GM21526 (cell line): Measurements from ENCODE around the gene PAGR1.

Source experiments
- ATAC-seq: cut with Tn5 transposase; IDR thresholded peaks from one replicate; pipeline ENCODE4 v1.9.1; 2021; ENCODE audit warnings: moderate library complexity; ENCODE audit not compliant: unreplicated experiment, low FRiP score

PAGR1 gene

DNA sequence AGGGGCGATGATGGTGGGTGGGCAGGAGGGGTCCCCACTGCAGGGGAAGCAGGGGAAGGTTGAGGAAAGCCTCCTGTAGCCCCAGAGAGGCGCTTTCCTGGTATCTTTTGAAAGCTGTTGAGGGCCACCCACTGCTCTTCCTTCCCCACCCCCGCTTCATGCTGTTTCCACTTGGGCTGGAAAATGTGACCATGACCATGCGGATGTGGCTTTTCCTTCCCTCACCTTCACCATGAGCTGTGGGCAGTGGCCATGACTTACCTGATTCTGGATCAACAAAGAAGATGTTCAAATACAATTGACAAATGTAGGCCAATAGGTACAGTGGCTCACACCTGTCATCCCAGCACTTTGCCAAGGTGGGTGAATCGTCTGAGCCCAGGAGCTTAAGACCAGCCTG, 18.1 kb downstream of the PAGR1 start:
- ATAC-seq, result no peak

DNA sequence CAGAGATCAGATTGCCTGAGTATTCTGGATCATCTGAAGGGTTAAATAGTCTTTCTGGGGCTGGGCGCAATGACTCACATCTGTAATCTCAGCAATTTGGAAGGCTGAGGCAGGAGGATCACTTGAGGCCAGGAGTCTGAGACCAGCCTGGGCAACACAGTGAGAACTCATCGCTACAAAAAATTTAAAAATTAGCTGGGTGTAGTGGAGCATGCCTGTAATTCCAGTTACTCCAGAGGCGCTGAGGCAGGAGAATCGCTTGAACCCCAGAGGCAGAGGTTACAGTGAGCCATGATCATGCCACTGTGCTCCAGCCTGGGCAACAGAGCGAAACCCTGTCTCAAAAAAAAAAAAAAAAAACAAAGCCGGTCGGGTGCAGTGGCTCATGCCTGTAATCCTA, 20.0 kb downstream of the PAGR1 start:
- ATAC-seq, result no peak

DNA sequence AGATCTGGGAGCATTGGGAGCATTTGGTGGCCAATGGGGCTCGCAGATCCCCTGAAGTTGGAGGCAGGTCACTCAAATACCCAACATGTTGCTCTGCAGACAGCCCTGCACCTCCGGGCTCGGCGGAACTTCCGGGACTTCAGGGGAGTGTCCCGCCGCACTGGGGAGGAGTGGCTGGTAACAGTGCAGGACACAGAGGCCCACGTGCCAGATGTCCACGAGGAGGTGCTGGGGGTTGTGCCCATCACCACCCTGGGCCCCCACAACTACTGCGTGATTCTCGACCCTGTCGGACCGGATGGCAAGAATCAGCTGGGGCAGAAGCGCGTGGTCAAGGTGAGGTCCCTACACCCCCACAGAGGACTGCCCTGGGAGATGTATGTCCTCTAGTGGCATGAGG, 20.7 kb downstream of the PAGR1 start:
- no peak for ATAC-seq

DNA sequence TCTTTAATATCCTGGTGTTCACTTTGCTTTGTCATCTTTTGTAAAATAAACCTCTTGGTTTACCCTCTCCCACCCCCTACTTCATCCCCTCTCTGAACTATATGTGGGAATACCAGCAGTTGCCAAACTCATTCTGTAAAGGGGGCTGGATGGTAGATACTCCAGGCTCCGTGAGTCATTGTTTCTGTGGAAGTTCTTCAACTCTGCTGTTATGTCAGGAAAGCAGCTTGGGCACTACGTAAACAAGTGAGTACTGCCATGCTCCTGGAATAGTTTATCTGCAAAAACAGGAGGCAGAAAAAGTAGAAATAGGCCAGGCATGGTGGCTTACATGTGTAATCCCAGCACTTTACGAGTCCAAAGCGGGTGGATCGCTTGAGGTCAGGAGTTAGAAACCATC, 21.9 kb downstream of the PAGR1 start:
- ATAC-seq, result no peak

DNA sequence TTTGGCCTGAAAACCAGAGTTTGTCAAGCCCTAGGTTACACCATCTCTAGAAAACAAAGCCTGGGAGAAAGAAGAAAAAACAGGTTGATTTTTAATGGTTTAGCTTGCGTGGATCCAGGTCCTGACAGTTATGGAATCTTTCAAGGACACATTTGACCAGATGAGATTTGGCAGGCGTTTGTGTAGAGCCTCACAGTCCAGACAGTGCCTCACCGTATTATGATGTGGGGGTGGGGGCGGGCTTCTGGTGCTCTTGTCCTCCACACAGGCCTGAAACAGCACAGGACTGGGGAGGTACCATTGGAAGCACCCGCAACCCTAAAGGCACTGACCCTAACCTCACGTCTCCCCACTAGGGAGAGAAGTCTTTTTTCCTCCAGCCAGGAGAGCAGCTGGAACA, 23.9 kb downstream of the PAGR1 start:
- no peak for ATAC-seq

DNA sequence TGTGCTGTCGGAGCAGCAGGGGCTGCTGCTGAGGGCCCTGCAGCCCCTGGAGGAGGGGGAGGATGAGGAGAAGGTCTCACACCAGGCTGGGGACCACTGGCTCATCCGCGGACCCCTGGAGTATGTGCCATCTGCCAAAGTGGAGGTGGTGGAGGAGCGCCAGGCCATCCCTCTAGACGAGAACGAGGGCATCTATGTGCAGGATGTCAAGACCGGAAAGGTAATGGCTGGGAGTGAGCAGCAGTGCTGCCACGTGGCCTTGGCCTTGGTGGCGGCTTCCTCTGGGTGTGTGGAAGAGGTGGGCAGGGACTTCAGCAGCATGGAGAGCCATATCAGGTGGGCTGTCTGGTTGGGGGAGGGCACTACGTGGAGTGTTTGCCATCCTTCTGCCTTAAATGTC, 24.3 kb downstream of the PAGR1 start:
- no peak for ATAC-seq

DNA sequence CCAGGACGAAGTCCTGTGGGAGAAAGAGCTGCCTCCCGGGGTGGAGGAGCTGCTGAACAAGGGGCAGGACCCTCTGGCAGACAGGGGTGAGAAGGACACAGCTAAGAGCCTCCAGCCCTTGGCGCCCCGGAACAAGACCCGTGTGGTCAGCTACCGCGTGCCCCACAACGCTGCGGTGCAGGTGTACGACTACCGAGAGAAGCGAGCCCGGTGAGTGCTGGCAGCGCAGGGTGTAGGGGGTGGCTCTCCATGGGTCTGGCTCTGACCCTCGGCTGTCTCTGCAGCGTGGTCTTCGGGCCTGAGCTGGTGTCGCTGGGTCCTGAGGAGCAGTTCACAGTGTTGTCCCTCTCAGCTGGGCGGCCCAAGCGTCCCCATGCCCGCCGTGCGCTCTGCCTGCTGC, 25.7 kb downstream of the PAGR1 start:
- ATAC-seq, result no peak

DNA sequence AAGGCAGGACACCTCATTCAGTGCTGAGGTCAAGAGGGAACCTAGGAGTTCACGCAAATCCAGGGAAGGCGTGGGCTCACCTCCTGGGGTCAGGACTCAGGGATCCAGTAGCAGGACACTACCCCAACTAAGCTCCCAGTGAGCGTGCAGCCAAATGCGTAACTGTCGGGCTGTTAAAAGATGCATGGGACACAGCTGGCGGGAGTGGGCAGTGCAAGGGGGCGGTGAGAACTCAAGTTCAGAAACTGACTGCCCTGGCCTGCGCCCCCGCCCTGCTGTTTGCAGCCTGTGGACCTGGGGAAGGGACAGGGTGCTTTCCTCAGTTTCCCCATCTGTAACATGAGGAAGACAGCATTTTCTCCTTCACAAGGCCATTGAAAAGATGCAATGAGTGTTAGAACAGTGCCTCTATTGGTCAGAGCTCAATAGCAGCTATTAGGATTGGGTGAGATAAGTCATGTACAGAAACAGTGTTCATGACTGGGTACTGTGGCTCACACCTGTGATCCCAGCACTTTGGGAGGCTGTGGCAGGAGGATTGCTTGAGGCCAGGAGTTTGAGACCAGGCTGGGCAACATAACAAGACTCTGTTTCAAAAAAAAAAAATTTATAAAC, 26.9 kb downstream of the PAGR1 start:
- no peak for ATAC-seq

DNA sequence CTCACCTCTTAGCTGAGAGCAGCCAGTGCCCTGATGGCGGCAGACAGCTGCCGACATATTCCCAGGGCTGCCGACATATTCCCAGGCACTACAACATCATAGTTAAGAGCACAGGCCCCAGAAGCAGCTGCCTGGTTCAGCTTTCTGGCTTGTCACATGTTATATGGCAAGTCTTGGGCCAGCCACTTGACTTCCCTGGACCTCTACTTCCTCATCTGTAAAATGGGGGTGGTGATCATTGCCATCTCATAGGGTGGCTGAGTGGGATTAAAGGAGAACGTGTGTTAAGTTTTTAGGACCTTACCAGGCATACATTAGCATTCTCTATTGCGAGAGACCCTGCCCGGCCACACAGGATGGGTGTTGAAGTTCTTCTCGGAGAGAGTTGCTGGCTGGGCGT, 28.0 kb downstream of the PAGR1 start:
- no peak for ATAC-seq

DNA sequence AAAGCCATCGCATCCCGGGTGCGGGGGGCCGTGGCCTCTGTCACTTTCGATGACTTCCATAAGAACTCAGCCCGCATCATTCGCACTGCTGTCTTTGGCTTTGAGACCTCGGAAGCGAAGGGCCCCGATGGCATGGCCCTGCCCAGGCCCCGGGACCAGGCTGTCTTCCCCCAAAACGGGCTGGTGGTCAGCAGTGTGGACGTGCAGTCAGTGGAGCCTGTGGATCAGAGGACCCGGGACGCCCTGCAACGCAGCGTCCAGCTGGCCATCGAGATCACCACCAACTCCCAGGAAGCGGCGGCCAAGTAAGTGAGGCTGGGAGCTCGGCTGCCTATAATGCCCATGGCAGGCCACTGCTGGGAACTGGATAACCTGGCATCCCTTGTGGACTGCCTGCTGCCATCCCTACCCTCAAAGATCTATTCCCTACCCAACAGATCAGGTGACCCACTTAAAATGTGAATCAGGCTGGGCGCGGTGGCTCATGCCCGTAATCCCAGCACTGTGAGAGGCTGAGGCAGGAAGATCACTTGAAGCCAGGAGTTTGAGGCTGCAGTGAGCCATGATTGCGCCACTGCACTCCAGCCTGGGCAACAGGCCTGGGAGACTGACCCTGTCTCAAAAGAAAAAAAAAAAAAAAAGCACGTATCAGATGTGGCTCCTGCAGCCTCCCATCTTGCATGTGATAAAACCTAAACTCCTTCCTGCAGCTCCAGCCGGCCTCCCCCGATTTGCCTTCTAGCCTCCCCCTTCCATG, 28.8 kb downstream of the PAGR1 start:
- no peak for ATAC-seq

DNA sequence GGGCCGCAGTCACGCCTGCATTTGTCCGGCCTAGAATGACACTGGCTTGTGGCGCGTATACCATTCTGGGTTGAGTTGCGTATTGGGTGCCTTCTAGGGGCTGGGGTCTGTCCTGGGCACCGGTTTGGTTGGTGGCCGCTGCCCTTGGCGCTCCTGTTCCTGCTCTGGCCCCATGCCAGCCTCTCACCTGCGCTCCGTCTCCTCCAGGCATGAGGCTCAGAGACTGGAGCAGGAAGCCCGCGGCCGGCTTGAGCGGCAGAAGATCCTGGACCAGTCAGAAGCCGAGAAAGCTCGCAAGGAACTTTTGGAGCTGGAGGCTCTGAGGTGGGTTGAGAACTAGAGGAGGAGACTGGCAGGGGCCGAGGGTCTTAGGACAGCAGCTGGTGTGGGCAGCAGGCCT, 29.7 kb downstream of the PAGR1 start:
- no peak for ATAC-seq

DNA sequence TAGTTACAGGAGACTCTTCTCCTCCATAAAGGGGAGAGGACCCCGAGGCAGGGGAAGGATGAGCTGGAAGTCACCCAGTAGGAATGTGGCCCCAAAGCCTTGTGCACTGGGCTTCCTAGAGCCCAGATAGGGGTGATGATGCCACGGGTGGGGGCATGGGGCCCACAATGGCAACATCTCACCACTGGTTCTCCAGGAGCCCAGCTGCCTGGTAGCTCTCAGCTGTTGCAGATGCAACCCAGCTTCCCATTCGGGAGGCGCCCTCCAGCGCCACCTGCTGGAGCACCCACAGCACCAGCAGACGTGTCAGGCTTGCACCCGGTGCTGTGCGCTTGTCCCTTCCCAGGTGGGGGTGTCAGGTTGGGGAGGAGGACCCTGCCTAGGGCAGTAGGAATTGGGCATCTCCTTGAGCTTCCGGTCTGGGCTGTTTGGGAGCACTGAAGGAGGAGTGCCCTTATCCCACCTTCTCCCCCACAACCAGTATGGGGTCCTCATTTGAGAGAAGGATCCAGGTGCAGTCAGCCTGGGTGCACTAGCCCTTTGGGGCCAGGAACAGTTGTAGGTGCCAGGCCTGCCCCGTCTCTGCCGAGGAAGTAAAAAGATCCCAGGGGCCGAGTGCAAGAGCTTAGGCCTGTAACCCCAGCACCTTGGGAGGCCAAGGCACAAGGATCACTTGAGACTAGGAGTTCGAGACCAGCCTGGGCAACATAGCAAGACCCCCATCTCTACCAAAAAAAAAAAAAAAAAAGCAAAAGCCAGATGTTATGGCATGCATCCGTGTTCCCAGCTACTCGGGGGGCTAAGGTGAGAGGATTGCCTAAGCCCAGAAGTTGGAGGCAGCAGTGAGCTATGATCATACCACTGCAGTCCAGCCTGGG, 32.7 kb downstream of the PAGR1 start:
- no peak for ATAC-seq

DNA sequence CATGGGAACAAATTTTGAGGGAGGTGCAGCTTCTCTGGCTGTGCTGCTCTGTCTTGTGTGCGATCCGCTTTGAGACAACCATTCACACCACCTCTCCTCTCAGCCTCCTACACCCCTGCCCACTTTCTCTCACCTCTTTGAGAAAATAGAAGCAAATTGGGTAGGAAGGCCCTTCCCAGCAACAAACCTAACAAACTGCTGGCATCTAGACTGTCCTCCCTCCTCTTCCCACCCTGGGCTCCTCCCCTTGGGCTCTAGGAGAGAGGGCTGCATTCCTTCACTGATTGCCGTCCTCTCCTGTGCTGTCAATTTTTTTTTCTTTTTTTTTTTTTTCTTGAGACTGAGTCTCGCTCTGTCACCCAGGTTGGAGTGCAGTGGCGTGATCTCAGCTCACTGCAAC, 33.6 kb downstream of the PAGR1 start:
- ATAC-seq, result no peak

DNA sequence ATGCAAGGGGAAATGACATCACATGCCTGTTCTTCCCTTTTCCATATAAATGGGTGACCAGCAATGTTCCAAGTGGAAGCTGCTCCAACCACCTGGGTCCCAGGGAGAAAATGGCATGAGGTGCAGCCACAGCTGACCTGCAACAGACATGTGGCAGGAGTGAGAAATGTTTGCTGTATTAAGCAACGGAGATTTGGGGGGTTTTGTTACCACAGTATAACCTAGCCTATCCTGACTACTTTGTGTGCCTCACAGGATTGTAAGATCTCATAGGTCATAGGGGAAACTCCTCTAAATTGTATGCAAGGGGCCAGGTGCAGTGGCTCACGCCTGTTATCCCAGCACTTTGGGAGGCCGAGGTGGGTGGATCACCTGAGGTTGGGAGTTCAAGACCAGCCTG, 35.0 kb downstream of the PAGR1 start:
- ATAC-seq, result no peak

DNA sequence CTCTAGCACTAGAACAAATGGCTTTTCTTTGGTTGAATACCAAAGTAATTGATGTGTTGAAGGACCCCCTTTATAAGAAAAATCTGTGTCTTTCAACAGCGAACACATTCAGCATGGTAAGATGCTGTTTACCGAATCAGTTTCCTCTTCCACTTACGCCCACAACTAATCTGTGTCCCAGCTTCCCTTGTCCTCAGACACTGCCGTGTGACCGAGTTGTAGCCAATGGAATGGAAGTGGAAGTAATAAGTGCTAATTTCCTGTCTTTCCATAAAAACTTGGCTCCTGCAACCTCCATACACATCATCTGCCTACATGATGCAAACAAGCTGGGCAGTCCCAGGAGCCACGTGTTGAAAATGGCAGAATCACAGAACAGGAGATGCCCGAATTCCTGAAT, 36.7 kb downstream of the PAGR1 start:
- ATAC-seq, result no peak

DNA sequence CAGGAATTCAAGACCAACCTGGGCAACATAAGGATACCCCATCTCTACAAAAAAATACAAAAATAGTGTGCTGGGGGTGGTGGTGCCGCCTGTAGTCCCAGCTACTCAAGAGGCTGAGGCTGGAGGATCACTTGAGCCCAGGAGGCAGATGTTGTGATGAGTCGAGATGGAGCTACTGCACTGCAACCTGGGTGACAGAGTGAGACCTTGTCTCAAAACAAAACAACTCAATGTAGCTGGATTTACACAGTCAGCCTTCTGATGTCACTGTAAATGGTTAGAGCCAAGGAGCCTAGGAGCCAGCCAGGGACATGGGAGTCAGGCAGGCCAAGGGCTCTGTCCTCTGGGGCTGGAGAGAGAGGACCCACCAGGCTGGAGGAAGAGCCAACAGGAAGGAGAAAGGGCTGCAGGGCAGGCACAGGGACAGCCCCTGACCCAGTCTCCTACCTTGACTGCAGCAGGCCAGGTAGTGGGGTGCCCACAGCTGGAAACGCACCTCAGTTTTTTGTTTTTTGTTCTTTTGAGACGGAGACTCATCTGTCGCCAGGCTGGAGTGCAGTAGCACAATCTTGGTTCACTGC, 38.7 kb downstream of the PAGR1 start:
- no peak for ATAC-seq

DNA sequence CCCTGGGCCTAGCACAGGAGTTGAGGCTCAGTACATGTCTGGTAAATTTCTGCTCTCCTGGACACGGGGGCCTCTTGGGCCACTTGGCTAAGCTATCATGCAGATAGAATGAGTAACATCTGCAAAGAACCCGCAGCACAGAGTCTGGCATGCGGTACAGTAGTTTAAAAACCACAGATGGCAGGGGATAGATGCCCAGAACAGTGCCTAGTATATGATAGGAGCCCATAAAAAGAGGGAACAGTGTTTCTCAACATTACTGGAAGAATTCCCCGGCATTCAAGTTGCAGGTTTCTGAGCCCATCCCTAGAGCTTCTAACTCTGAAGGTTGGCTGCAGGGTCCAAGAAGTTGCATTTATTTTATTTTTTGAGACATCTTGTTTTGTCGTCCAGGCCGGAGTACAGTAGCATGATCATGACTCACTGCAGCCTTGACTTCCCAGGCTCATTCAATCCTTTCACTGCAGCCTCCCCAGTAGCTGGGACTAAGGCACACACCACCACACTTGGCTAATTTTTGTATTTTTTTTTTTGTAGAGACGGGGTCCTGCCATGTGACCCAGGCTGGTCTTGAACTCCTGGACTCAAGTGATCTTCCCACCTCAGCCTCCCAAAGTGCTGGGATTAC, 41.3 kb downstream of the PAGR1 start:
- ATAC-seq, result no peak

DNA sequence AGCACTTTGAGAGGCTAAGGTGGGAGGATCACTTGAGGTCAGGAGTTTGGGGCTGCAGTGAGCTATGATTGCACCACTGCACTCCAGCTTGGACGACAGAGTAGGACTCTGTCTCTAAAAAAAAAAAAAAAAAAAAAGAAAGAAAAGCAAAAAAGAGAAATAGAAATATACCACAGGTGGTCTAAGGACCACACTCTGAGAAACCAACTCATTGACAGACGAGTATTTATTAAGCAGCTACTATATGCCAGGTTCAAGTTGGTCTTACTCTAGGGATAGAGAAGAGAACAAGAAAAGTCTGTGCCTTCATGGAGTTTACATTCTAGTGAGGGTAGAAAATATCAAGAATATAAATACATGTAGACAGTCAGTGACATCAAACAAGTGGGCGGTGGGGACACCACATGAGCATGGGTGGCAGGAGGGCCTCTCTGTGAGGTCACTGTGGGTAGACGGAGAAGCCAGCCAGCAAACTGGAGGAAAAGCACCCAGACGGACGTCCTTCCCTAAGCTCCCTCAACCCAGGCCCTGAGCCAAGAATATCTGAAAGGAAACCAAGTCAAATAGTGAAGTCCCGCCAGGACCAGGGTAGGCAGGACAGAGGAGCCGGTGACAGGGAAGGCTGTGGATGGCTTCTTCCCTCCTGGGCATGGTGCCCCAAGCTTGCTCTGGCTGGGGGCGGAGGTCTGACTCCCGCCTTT, 42.3 kb downstream of the PAGR1 start:
- ATAC-seq, result no peak

DNA sequence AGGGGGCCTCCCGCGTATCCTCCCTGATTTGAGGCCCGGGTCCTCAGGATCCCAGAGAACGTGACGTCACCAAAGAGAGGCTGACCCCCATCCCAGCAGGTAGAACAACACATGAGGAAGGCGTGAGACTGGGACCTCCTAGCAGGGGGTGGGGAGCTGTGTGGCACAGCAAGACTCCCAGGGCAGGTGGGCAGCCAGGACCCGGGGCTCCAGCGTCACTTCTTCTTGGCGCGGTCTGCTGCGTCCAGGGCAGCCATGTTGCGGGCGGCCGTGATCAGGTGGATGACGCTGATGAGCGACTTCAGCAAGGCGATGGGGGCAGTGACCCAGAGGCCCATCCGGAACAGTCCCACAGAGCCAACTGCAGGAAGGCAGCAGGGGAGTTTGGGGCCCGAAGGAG, 43.0 kb downstream of the PAGR1 start:
- no peak for ATAC-seq

DNA sequence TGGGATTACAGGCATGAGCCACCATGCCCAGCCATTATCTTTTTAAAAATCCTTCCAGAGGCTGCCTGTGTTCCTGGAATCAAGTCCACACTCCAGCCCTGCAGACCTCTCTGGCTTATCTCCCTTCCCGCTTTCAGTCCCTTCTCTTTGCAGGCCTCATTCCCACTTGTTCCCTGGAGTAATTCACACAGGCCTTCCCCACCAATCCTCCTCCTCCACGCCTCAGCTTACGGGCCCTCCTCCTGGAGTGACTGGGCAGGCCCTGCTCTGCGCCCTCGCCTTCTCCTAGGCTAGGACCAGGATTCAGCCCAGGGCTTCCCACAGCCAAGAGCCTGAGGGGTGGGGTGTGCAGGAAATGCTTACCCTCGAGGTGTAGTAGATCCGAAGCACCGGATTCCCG, 44.3 kb downstream of the PAGR1 start:
- no peak for ATAC-seq
